Middle frontal gyrus (tissue), 1 donor: ENCODE data around the gene DPP8.

Source experiments
- DNase-seq: peaks from one replicate; pipeline ENCODE4 v3.0.0-alpha.2; 2015; ENCODE audit warnings: low spot score; ENCODE audit errors: extremely low spot score

The DPP8 gene

DNA sequence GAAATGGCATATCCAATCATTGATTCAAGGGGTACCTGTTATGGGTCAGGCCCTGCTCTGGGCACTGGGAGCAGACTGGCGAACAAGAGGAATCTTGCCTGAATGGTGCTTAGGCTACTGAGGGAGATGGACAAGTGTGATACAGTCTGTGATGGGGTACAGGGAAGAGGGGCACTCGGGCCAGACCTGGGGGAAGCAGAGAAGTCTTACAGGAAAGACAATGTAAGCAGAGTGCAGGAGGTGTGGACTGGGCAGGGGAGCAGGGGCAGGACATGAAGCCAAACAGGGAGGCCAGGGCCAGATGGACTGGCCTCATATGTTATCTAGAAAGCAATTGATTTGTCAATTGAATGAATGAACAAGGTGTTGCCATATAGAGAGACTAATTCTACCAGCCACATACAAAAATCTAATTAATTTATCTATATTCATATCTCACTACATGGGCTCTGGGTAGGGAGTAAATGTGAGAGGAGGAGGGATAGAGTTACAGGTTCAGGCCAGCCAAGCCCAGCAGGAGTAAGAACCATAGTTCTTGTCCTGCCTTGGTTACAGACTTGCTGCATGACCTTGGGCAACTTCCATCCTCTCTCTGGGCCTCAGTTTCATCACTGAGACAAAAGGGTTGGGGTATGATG is 91.2 kb downstream of the DPP8 start:
- no peak for DNase-seq

DNA sequence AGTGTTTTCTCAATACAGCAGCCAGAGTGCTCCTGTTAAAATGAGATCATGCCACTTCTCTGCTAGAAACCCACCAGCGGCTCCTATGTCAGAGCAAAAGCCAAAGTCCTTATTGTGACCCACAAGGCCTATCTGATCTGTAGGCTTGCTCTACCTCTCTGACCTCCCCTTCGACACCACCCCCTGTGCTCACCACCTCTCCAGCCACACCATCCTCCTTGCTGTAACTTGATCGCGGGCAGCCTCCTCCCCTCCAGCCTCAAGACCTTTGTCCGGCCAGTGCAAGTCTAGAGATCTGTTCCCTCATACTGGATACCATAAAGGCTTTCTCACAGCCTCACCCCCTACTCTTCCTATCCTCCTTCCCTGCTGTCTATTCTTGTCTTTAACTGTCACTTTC is 92.8 kb downstream of the DPP8 start:
- no peak for DNase-seq

DNA sequence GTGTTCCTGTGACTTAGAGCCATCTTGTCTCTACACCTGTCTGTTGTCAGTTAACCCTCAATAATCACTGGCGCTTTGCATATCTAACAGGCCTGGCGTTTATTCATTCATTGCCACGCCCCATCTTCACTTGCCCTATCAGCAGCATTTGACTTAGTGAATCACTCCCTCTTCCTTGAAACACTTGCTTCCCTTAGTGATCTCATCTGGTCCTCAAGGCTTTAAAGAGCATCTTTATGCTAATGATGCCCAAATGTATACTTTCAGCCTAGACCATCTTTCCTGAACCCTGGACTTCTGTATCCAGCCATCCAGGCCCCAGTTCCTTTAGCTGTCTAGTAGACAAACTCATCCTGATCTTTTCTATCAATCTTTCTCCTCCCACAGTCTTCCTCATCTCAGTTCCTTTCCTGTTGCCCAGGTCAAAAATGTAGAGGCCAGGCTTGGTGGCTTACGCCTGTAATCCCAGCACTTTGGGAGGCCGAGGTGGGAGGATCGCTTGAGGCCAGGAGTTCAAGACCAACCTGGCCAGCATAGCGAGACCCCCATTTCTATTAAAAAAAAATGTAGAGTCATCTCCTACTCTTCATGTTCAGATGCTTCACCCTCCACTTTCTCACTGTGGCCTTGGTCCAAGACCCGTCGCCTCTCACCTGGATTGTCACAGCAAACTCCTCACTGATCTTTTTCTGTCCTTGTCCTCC is 93.4 kb downstream of the DPP8 start:
- DNase-seq = no peak

DNA sequence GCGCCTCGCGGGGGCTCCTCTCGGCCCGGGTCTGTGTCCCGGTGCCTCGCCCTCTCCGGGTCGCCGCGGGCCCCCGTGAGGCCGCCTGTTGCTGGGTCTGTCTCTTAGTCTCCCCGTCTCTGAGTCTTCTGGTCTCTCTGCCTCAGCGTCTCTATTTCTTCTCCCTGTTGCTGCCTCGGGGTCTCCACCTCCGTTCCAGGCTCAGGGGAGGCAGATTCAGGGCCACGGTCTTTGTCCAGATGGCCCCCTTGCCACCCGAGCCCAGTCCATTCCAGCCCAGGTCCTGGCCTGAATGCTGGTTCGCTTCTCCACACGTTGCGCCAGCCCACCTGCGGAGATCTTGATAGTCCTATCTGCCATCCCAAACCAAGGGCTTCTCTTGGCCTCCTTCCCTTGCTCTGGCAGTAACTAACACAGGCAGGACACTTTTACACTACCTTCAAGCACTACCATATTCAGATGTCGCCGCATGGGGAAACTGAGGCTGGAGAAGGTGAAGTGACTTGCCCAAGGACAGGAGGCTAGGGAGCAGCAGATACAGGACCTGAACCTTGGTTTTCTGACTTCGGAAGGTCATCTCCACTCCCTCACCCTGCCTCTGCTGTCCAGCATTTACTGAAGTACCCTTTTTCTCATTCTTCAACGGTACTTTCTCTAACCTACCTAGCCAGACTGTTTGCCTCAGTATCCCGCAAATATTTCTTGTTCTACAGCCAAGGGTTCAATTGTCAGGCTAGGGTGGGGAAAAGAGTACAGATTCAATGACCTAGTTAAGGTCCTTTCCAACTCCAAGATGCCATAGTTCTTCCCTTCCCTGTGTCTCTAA is 94.1 kb downstream of the DPP8 start:
- DNase-seq = no peak

DNA sequence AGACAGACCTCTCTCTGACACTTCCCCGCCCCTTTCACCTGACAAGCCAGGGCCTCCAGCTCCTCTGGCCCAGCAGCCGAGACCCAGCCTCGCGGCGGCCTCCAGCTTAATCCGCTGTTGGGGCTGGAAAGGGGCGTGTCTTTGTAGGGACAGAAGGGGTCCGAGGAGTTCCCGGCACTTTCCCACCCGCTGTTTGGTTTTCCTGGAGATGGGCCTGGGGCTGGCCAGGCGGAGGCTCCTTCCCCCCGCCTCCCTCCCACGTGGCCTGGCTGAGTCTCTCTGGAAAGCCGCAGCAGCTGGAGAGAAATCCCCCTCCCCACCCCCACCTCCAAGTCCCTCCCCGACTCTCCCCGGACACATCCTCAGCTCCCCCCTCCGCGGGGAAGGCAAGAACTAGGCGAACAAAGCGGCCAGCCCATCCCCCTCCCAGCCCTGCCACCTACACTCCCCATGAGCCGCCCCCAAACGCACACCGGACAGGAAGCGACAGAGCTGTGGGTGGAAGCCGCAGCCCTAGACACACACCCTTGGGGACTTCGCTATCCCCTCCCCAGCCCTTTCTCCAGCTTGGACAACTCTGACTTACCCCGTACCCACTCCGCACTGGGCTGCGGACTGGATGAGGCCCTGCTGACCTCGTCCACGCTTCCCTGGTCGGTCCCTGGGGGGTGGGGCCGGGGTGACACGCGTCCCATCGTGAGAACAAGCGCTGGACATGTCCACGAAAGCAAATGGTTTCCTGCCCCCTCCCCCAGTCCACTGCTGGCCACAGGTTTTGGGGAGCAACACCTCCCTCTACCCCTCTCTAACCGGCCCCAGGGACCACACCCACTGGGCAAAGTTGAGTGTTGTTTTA is 95.9 kb downstream of the DPP8 start:
- DNase-seq = no peak

DNA sequence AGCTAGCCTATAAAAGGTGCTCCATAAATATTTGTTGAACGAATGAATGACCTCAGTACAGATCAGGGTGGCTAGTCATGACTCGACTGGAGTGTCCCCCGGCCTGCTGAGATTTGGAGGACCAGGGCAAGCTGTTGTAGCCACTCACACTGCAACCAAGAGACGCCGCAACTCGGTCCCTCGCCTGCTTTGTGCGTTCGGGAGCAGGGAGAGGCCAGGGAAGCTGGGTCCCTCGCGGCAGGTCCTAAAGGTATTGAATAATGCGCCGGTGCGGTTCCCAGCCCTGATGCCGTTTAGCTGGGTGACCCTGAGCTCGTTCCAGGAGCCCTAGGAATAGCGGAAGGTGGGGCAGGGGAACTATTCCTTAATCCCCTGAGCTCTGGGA is 96.5 kb downstream of the DPP8 start:
- DNase-seq = no peak

DNA sequence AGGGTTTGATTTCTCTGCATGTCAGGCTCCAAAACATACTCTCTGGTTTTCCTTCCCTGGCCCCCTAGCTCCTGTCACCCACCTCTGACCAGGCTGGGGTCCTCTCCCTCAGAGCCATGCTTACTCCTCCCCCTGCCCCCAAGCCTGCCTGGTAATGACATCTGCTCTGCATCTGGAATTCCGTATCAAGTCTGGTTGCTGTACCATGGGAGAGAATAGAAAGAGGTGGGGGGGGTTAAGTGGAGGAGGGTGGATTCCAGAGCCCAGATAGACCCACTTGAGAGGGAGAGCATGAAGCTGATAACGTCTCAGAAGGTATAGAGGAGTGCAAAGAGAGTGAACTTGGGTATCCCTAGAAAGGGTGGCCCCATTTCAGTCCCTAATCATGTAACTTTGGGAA is 98.9 kb downstream of the DPP8 start:
- DNase-seq = no peak

DNA sequence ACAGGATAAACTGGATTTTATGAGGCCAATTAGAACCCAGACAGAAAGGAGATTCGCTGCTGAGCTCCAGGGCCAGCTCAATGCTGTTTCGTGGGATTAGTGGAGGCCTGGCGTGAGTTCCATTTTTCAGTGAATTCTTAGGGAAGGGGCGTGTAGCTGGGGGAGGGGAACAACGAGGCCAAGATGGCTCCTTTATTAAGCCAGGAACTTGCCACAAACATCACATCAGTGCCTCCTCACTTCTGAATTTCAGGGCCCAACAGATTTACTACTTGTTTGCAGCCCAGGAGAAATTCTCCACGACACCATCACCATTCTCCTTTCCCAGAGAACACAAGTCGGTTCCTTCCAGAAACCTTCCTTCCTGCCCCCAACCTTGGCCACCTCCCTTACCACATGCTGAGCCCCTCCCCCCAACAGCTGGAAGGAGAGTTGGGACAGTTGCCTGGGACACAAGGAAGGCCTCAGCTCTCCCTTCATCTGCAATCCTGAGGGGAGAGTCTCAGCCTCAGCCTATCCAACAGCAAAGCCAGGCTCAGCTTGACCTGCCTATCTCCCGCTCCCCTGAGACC is 100.6 kb downstream of the DPP8 start:
- DNase-seq = no peak

DNA sequence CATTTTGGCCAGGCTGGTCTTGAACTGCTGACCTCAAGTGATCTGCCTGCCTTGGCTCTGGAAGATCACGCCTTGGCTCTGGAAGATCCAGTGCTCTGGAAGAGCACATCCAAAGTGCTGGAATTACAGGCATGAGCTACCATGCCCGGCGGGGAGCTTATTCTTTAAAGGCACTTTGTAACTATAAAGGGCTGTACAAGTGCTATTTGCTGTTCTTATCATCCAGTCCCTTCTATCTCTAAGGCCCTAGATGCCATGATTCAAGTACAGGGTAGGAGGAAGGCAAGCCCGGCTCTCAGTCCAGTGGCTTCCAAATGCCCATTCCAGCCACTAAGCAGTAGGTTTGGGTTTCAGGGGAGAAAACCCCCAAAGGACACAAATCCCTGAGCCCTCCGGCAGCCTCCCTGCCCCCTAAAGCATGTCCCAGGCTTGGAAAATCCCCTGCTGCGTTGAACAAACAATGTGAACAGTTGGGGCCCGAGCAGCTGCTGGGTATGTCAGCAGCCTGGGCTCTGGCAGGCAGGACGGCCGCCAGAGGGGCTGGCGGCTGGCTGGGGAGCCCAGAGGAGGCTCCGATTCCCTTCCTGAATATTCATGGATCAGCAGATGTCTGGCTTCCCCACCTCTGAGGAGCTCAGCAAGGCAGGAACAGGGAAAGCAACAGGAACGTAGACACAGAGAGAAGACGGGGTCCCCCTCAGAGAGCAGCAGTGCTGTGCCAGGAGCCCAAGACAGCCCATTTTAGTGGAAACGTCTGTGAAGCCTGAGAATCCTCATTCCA is 102.5 kb downstream of the DPP8 start:
- DNase-seq = no peak

DNA sequence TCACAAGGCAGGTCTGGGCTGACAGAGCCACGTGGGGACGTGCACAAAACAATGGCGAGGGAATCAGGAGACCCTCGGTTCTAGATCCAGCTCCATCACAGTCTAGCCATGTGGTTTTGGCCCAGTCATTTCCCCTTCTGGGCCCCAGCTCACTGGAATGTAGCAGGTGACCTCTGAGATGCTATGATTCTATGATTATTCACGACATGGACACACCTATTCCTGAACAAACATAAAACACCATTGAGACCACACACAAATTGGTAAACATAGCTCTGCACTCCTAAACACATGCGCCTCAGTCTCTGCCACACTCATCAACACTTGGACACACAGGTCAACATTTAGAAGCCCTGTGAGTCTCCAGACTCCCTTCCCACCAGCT is 103.7 kb downstream of the DPP8 start:
- no peak for DNase-seq

DNA sequence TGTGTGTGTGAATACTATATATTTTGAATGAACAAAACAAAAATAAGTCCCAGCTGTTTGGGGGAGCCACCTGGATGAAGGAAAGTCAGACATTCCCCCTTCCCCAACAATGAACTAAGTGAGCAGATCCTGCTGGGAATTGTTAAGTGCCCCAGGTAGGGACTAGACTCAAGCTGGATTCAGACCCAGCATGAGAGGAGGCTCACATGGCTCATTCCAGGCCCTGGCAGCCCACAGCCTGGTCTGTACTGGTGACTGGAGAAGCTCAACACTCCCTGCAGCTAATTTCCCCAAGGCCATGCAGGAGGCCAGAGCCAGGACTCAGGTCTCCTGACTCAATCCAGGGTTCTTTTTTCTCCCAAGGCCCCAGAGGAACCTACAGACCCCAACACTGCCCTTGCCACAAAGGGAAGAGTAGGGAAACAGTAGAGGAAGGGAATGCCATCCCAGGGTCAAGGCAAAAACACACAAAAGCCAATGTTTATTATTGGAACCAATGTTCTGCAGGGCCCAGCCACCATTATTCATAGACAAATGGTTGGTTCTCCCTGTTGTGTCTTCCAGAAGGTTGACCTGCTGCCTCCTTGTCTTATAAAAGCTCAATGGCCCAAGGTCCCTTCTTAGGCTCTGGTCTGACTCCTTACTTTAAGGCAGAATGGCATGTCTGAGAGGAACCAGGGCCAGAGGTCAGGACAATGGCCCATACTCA is 104.3 kb downstream of the DPP8 start:
- DNase-seq = no peak

DNA sequence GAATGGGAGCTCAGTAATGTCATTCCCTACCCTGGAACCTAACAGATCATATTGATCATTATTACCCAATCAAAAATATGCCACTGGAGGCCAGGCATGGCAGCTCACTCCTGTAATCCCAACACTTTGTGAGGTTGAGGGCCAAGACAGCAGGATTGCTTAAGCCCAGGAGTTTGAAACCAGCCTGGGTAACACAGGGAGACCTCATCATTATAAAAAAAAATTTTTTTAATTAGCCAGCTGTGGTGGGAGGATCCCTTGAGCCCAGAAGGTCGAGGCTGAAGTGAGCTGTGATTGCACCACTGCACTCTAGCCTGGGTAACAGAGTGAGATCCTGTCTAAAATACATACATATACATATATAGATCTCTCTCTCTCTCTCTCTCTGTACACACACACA is 104.9 kb downstream of the DPP8 start:
- no peak for DNase-seq

DNA sequence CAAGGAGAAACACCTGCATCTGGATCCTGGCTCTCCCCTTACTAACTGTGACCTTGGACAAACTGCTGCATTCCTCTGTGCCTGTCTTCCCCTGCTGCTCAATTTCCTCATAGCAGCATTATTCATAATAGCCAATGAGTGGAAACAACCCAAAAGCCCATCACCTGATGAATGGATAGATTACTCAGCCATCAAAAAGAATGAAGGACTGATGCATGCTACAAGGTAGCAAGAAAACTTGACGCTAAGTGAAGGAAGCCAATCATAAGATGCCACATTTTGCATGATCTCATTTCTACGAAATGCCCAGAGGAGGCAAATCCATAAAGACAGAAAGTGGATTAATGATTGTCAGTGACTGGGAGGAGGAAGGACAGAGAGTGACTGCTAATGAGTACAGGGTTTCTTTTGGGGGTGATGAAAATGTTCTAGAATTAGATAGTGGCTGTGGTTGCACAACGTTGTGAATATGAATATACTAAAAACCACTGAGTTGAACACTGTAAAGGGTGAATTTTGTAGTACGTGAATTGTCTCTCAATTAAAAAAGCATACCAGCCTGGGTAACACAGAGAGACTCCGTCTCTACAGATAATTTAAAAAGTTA is 105.9 kb downstream of the DPP8 start:
- no peak for DNase-seq

DNA sequence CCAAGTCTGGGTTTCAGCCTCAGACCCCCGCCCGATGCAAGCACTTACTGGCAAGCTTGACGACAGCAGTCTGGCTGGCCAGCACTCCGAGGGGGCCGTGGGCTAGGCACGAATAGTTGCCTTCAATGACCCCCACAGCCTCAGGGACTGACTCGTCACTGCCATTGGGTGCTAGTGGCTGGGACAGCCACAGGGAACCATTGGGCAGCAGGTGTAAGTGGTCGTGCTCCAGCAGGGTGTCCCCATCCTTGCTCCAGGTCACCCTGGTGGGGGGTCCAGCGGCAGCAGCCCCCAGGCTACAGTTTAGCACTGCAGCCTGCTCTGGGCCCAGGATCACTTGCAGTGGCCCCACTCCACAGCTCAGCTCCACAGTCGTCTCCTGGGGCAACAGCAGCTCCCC is 106.5 kb downstream of the DPP8 start:
- no peak for DNase-seq

DNA sequence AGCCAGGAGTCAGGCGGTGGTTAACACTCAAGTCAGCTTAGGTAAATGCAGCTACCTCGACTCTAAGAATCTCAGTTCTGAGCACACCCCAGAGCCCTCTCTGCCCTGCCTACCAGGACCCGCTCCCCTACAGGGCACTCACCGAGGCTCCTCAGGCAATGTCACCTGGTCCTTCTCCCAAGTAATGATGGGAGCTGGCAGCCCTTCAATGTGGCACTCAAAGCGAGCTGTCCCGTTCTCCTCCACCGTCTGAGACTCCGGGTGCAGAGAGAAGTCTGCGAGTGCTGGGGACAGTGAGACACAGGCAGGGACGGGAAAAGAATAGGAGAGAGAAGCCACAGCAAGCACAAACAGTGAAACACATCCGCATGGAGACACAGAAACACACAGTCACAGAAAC is 107.5 kb downstream of the DPP8 start:
- no peak for DNase-seq

DNA sequence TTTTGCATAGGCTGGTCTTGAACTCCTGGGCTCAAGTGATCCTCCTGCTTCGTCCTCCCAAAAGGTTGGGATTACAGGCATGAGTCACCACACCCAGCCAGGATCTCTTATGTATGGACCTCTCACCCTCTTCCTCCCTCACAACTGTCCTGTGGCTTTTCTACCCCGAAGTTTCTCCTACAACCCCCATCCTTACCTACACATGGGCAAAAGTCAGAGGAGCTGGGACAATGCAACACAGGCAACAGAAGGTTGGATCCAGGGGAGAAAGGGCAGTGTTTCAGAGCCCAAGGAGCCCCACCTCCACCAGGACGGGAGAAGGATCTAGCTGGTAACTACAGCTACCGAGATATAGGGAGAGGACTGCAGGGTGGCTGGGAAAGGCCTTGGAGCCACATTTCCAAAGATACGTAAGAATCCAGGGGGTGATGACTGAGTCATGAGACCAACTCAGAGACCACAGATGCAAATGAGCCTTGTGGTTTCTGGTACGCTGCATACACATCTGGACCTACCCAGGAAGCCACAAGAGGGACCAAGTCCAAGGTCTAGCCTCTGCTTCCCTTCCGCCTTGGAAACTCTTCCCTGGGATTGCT is 108.4 kb downstream of the DPP8 start:
- no peak for DNase-seq

DNA sequence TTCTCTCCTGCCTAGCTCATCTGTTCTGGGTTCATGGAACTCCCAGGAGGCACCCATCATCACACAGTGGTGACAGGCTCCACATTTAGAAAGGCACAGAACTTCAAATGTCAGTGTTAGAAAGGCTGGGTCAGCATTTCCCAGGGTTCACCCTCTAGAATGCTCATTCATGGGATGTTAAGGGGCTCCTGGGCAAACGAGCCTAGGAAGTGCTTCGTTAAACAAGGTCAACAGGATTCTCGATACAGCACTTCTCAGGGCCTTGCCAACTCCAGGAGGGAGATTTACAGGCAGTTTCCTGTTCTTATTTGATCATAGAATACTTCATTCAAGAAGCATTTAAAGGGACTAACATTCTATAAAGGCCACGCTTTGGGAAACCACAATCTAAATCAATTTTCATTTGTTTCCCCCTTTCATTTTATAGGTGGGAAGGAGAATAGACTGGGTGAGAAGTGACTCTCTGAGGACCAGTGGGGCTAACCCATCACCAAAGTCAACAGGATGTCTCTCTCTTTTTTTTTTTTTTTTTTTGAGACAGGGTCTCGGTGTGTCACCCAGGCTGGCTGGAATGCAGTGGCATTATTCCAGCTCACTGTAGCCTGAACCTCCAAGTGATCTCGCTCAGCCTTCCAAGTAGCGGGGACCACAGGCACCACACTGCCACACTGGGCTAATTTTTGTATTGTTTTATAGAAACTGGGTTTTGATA is 109.0 kb downstream of the DPP8 start:
- no peak for DNase-seq

DNA sequence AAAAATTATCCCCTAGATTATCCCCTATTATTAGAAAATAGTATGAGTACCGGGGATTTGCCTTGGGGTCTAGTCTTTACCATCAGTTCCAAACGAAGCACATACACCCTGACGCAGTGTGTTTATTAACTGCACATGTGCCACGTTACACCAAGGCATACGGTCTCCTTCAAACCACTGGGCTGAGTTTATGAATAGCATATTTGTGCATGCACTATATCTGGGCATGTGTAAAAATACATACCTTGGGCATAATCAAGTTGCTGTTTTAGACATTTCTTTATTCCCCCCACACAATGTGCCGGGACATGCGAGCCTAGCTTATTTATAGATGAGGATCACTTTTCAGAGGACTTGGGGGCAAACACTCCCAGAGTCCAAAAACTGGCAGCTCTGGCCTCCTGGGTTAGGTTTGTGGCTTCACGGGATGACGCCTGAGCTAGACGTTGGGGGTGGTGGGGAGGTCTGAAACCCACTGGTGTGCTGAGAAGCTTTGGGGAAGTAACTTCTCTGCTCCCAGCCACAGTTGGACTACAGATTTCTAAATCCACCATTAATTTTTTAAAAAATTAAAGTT is 111.0 kb downstream of the DPP8 start:
- no peak for DNase-seq
